ENCODE results near the gene PCSK1N.
A peak's percentile ranks its signal among the peaks of the same experiment; 100 is the strongest.

Gene PCSK1N

GRCh38 chrX:48801280-48802088, 33.9 kb downstream of the PCSK1N start, which contains the start of gene HDAC6:
Gene HDAC6, plus strand, starts transcription at chrX:48802067. Its CDS starts 626 bp downstream, at chrX:48802693.
- peak; percentile 93 for ATAC-seq
- TF ChIP-seq BACH2 (CRISPR knock-in tag; IDR thresholded peaks at IDR 0.05; ENCODE audit: borderline replicate concordance) = no peak
- TF ChIP-seq SNAI2 (CRISPR knock-in tag; IDR thresholded peaks at IDR 0.05) = no peak
- no peak for TF ChIP-seq GLIS3 (CRISPR knock-in tag; IDR thresholded peaks at IDR 0.05)
- no peak for TF ChIP-seq PPARA (CRISPR knock-in tag; IDR thresholded peaks at IDR 0.05; ENCODE audit: borderline replicate concordance)
- no peak for TF ChIP-seq ZC3H10 (CRISPR knock-in tag; IDR thresholded peaks at IDR 0.05)
- TF ChIP-seq TCF4 (CRISPR knock-in tag; IDR thresholded peaks at IDR 0.05; ENCODE audit: borderline replicate concordance) = no peak
- no peak for TF ChIP-seq TOX (CRISPR knock-in tag; IDR thresholded peaks at IDR 0.05; ENCODE audit: borderline replicate concordance)
- no peak for TF ChIP-seq ISL1 (CRISPR knock-in tag; IDR thresholded peaks at IDR 0.05)
- no peak for TF ChIP-seq CREB5 (CRISPR knock-in tag; IDR thresholded peaks at IDR 0.05; ENCODE audit: low read depth)
- TF ChIP-seq, protein P1, sequence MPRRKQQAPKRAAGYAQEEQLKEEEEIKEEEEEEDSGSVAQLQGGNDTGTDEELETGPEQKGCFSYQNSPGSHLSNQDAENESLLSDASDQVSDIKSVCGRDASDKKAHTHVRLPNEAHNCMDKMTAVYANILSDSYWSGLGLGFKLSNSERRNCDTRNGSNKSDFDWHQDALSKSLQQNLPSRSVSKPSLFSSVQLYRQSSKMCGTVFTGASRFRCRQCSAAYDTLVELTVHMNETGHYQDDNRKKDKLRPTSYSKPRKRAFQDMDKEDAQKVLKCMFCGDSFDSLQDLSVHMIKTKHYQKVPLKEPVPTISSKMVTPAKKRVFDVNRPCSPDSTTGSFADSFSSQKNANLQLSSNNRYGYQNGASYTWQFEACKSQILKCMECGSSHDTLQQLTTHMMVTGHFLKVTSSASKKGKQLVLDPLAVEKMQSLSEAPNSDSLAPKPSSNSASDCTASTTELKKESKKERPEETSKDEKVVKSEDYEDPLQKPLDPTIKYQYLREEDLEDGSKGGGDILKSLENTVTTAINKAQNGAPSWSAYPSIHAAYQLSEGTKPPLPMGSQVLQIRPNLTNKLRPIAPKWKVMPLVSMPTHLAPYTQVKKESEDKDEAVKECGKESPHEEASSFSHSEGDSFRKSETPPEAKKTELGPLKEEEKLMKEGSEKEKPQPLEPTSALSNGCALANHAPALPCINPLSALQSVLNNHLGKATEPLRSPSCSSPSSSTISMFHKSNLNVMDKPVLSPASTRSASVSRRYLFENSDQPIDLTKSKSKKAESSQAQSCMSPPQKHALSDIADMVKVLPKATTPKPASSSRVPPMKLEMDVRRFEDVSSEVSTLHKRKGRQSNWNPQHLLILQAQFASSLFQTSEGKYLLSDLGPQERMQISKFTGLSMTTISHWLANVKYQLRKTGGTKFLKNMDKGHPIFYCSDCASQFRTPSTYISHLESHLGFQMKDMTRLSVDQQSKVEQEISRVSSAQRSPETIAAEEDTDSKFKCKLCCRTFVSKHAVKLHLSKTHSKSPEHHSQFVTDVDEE (CRISPR knock-in tag; IDR thresholded peaks at IDR 0.05) = no peak
- no peak for TF ChIP-seq ARNTL (CRISPR knock-in tag; IDR thresholded peaks at IDR 0.05; ENCODE audit: borderline replicate concordance, low read depth)
- TF ChIP-seq POU6F1 (CRISPR knock-in tag; IDR thresholded peaks at IDR 0.05; ENCODE audit: borderline replicate concordance, low read depth) = no peak
- TF ChIP-seq PATZ1 (CRISPR knock-in tag; IDR thresholded peaks at IDR 0.05; ENCODE audit: borderline replicate concordance) = no peak
- no peak for TF ChIP-seq ZNF565 (CRISPR knock-in tag; conservative IDR thresholded peaks at IDR 0.05; ENCODE audit: low read depth)
- no peak for TF ChIP-seq OSR1 (CRISPR knock-in tag; IDR thresholded peaks at IDR 0.05)
- TF ChIP-seq CSRNP3 (CRISPR knock-in tag; IDR thresholded peaks at IDR 0.05) = no peak
- TF ChIP-seq ZFP30 (CRISPR knock-in tag; IDR thresholded peaks at IDR 0.05) = no peak
- no peak for TF ChIP-seq ZFP3 (CRISPR knock-in tag; IDR thresholded peaks at IDR 0.05)
- TF ChIP-seq ESRRG (CRISPR knock-in tag; IDR thresholded peaks at IDR 0.05) = no peak

DNA sequence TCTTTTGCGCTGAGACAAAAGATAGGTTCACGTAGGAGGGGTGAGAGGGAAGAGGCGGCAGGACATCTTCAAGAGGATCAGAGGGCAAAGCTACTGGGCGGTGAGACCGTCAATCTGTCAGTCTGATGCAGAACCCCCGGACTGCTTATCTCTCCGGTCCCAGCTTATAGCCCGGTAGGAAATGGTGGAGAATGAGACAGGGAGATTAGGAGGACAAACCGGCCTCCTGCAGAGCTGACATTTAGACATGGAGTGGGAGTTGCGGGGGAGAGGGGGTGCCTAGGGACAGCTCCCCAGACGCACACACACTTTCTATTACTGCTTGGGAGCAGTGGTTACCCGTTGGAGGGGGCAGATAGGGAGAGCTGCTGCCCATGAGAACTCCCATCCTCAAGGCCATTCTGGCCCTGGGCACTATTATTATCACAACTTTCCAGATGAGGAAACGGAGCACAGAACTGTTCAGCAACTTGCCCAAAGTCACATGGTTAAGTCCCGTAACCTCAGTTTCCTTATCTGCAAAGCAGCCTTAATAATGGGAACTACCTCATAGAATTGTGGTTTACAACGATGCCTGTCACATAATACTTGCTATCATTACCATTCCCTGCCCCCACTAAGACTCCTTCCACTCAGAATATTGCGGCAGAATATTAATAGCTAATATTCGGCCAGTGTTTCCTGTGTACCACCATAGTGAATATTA, 34.7 kb downstream of the PCSK1N start:
- ATAC-seq = no peak

More for the DNA sequence above, 34.7 kb downstream of the PCSK1N start:
- no peak for TF ChIP-seq RARB (CRISPR knock-in tag; IDR thresholded peaks at IDR 0.05)
- TF ChIP-seq POU6F1 (CRISPR knock-in tag; IDR thresholded peaks at IDR 0.05; ENCODE audit: borderline replicate concordance, low read depth) = no peak
- TF ChIP-seq GLIS3 (CRISPR knock-in tag; IDR thresholded peaks at IDR 0.05) = no peak
- TF ChIP-seq ZFP3 (CRISPR knock-in tag; IDR thresholded peaks at IDR 0.05) = no peak
- no peak for TF ChIP-seq ISL1 (CRISPR knock-in tag; IDR thresholded peaks at IDR 0.05)
